Neutrophil (primary cell): ENCODE measurements around the gene TBC1D3.
"Not testable (repeated sequence)": the region's sequence is repeated elsewhere in the genome, so short reads cannot be mapped to it uniquely, and the experiment has no call there.

Experiments
- H3K27ac ChIP-seq: fragments of 200-600 bp; sonication (generic); 2 replicates; pipeline ENCODE4 v1.5.1; 2016; ENCODE audit warnings: mild to moderate bottlenecking, moderate library complexity
- H3K27me3 ChIP-seq: fragments of 200-600 bp; sonication (generic); 2 replicates; pipeline ENCODE4 v1.6.0; 2016; ENCODE audit warnings: mild to moderate bottlenecking
- H3K36me3 ChIP-seq: fragments of 200-600 bp; sonication (generic); 2 replicates; pipeline ENCODE4 v1.5.1; 2017
- H3K4me1 ChIP-seq, 2 experiments: fragments of 200-600 bp in 1 of 2; sonication (generic) in 1 of 2; 1 replicate in 1 of 2; 2 replicates in 1 of 2; pipeline versions ENCODE4 v1.5.1 to v1.6.1; 2013 to 2016; ENCODE audit warnings: low read depth in 1 of 2, low read length in 1 of 2, mild to moderate bottlenecking in 1 of 2, moderate library complexity in 1 of 2; ENCODE audit not compliant: control insufficient read depth in 1 of 2, insufficient read depth in 1 of 2
- H3K4me3 ChIP-seq, 2 experiments: fragments of 200-600 bp in 1 of 2; sonication (generic) in 1 of 2; 1 replicate in 1 of 2; 2 replicates in 1 of 2; pipeline ENCODE4 v1.5.1; 2013 to 2016; ENCODE audit warnings: low read depth in 1 of 2, low read length in 1 of 2, mild to moderate bottlenecking in 1 of 2, moderate library complexity in 1 of 2
- H3K9me3 ChIP-seq: fragments of 200-600 bp; sonication (generic); 2 replicates; pipeline ENCODE4 v1.5.1; 2016

TBC1D3 gene

DNA sequence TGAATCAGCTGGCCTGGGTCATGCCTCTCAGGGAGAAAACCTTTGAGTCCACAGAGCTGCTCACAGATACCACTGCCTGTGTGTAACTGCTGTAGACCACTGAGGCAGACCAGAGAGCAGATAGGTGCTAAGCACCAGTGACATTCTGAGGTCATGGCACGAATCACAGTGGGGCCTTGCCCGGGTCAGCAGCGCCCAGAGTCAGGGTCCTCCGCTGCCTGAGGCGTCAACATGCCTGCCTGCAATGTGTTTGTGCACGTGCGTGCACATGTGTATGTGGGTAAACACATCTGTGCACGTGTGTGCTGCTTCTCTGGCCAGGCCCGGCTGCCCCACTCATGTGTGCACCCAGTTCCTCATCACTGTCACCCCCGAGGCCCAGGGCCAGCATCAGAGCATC lies at the start of gene TBC1D3:
TSS of gene TBC1D3 (minus strand) at position 101 of the 400 bp plus-strand sequence. CDS start 1,526 bp downstream, outside the sequence.
- not testable (repeated sequence) for H3K36me3 ChIP-seq, H3K27me3 ChIP-seq, H3K9me3 ChIP-seq, H3K27ac ChIP-seq, H3K4me3 ChIP-seq, H3K4me1 ChIP-seq

DNA sequence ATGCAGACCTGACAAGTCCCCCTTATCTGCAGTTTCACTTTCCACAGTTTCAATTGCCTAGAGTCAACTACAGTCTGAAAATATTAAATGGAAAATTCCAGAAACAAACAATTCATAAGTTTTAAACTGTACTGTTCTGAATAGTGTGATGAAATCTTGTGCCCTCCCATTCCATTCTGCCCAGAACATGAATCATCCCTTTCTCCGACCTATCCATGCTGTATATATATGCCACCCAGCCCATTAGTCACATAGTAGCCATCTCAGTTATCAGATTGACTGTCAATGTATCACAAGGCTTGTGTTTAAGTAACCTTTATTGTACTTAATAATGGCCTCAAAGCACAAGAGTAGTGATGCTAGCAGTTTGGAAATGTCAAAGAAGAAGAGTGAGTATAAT lies 40.4 kb upstream of the TBC1D3 start:
- not testable (repeated sequence) for H3K27ac ChIP-seq, H3K27me3 ChIP-seq, H3K4me3 ChIP-seq, H3K36me3 ChIP-seq, H3K9me3 ChIP-seq, H3K4me1 ChIP-seq

DNA sequence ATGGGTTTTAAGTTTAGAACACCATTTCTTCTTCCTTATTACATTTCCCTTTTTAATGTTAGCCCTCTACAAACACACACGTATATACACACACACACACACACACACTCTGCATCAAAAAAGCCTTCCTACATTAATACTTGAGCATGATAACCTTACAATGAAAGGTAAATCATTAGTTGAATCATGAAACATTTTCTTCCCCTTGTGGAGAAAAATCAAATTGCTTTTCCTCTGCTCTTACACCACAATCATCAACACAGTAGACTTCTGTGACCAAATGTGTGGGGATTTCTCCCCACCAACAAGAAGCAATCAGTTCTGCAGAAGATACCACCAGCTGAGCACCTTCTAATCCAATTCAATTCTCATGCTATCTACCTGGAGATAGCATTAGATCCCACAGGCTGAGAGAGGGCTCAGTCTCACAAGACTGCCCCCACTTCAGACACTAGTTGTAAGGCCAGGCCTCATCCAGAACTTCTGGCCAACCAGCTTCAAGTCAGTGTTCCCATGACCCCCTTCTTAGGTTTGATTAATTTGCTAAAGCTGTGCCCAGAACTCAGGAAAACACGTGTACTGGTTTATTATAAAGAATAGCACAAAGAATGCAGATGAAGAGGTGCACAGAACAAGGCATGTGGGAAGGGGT lies 33.6 kb upstream of the TBC1D3 start:
- H3K36me3 ChIP-seq, H3K4me3 ChIP-seq, H3K27me3 ChIP-seq, H3K9me3 ChIP-seq, H3K4me1 ChIP-seq, H3K27ac ChIP-seq: not testable (repeated sequence)

DNA sequence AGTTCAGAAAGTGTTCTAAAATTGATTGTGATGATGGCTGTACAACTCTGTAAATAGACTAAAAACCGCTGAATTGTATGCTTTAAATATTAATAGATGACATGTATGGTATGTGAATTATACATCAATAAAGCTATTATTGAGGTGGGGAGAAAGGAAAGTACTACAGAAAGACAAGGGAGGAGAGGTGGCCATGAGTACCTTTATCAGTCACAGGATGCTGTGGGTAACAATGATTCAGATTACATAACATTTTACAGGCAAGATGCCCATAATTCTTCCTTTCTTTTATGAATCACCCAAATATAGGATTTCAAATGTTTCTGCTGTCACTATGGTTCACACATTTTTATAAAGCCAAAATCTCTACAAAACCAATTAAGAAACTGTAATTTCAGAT lies 28.5 kb upstream of the TBC1D3 start:
- not testable (repeated sequence) for H3K4me1 ChIP-seq, H3K27ac ChIP-seq, H3K4me3 ChIP-seq, H3K27me3 ChIP-seq, H3K36me3 ChIP-seq, H3K9me3 ChIP-seq

DNA sequence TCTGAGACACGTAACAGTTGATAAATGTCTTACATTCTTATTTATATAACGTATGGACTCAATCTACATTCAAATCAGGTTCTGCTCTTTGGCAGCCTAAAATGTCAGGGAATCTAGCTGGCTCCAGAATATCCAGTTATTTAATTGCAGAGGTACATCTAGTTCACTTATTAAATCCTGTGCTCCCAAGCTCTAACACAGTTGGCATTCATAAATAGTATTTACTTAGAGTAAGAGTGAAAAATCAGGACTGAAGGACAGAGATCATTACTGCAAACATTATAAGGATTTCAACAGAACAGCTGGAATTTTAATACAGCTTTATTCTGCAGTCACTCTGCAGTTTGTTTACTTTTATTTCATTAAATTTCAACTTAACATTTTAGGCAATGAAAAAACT lies 7.9 kb upstream of the TBC1D3 start:
- H3K36me3 ChIP-seq, H3K4me3 ChIP-seq, H3K4me1 ChIP-seq, H3K27ac ChIP-seq, H3K27me3 ChIP-seq, H3K9me3 ChIP-seq: not testable (repeated sequence)

DNA sequence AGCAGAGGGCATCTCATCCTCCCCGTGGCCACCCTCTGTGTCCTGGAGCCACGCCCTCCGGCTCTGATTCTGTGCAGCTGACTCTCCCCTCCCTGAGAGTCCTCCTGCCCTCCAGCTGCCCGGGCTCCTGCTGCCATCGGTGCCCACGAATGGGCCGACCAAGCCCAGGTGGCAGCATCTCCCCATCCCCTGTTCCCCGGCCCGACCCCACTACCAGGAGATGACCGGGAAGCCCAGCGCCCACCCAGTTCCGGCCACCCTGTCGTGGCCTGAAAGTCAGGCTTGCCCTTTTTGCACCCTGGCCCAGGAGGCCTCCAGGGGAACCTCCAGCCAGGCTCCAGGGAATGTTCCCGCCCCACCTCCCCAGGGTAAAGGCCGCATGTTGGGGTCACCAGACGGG lies 57.5 kb downstream of the TBC1D3 start:
- H3K36me3 ChIP-seq, H3K9me3 ChIP-seq, H3K27me3 ChIP-seq, H3K4me1 ChIP-seq, H3K27ac ChIP-seq, H3K4me3 ChIP-seq: not testable (repeated sequence)
